GM23338 (cell line): Measurements from ENCODE around the gene DLG2. TPM values are rescaled to one million over a fixed set of nuclear protein-coding genes. Genes with fewer than 3 reads are reported as not detected.

Experiments used
- ATAC-seq: fragments of 200-7000 bp; cut with Tn5 transposase; 3 replicates; pipeline ENCODE4 v1.9.1; 2020
- DNase-seq: peaks from one replicate; pipeline ENCODE4 v3.0.0-alpha.2; 2015; ENCODE audit warnings: low spot score
- H2AFZ ChIP-seq: fragments of 200-600 bp; sonication (generic); 2 replicates; pipeline ENCODE4 v1.8.0; 2016; ENCODE audit warnings: antibody characterized with exemption, mild to moderate bottlenecking, moderate library complexity
- H3F3A ChIP-seq: fragments of 200-600 bp; sonication (generic); replicated peaks from 2 replicates; pipeline ENCODE4 v1.8.0; 2017; ENCODE audit warnings: antibody characterized with exemption, mixed run types, low read depth
- H3K27ac ChIP-seq: fragments of 200-600 bp; sonication (generic); 2 replicates; pipeline ENCODE4 v1.6.1; 2016; ENCODE audit warnings: low read depth
- H3K27me3 ChIP-seq: fragments of 200-600 bp; sonication (generic); 2 replicates; pipeline ENCODE4 v1.8.0; 2016; ENCODE audit warnings: mild to moderate bottlenecking, mixed run types, moderate library complexity; ENCODE audit not compliant: insufficient read depth
- H3K36me3 ChIP-seq: fragments of 200-600 bp; sonication (generic); 2 replicates; pipeline ENCODE4 v1.8.0; 2016; ENCODE audit warnings: mild to moderate bottlenecking; ENCODE audit not compliant: insufficient read depth
- H3K4me1 ChIP-seq: fragments of 200-600 bp; sonication (generic); 2 replicates; pipeline ENCODE4 v1.8.0; 2016; ENCODE audit warnings: mild to moderate bottlenecking, moderate library complexity; ENCODE audit not compliant: insufficient read depth
- H3K4me2 ChIP-seq: fragments of 200-600 bp; sonication (generic); 2 replicates; pipeline ENCODE4 v1.7.1; 2017; ENCODE audit warnings: mixed run types
- H3K4me3 ChIP-seq: fragments of 200-600 bp; sonication (generic); 2 replicates; pipeline ENCODE4 v1.6.1; 2016; ENCODE audit warnings: mixed run types
- H3K79me2 ChIP-seq: fragments of 200-600 bp; sonication (generic); replicated peaks from 2 replicates; pipeline ENCODE4 v1.8.0; 2017; ENCODE audit warnings: mild to moderate bottlenecking; ENCODE audit not compliant: insufficient read depth
- H3K9me2 ChIP-seq: fragments of 200-600 bp; sonication (generic); 2 replicates; pipeline ENCODE4 v1.8.0; 2017; ENCODE audit not compliant: insufficient read depth
- H4K20me1 ChIP-seq: fragments of 200-600 bp; sonication (generic); replicated peaks from 2 replicates; pipeline ENCODE4 v1.8.0; 2017; ENCODE audit warnings: mild to moderate bottlenecking; ENCODE audit not compliant: insufficient read depth
- H3K27ac Mint-ChIP-seq: 2 replicates; pipeline ENCODE4 v1.8.0; 2020; ENCODE audit warnings: inconsistent platforms, mild to moderate bottlenecking, moderate library complexity, mixed read lengths
- H3K27me3 Mint-ChIP-seq: 3 replicates; pipeline ENCODE4 v1.8.0; 2022; ENCODE audit warnings: low read depth, mild to moderate bottlenecking, moderate library complexity, mixed read lengths, inconsistent platforms; ENCODE audit not compliant: insufficient read depth, poor library complexity
- H3K36me3 Mint-ChIP-seq: 3 replicates; pipeline ENCODE4 v1.8.0; 2021; ENCODE audit warnings: low read depth, mild to moderate bottlenecking, inconsistent platforms, moderate library complexity, mixed read lengths
- H3K4me1 Mint-ChIP-seq: 3 replicates; pipeline ENCODE4 v1.8.0; 2020; ENCODE audit warnings: mild to moderate bottlenecking, inconsistent platforms, mixed read lengths
- H3K4me3 Mint-ChIP-seq: 3 replicates; pipeline ENCODE4 v1.8.0; 2021; ENCODE audit warnings: moderate library complexity, mild to moderate bottlenecking, inconsistent platforms, mixed read lengths
- H3K9me3 Mint-ChIP-seq: 3 replicates; pipeline ENCODE4 v1.8.0; 2020; ENCODE audit warnings: moderate library complexity, mild to moderate bottlenecking, inconsistent platforms, mixed read lengths
- CREB1 ChIP-seq: fragments of 250-450 bp; sonication (Bioruptor Pico); IDR thresholded peaks from 2 replicates; pipeline ENCODE4 v1.5.0; 2020; ENCODE audit warnings: low read depth, mild to moderate bottlenecking, moderate library complexity
- JUNB ChIP-seq: IDR thresholded peaks from one replicate; pipeline ENCODE4 v1.6.1; 2016; ENCODE audit warnings: antibody characterized with exemption; ENCODE audit not compliant: unreplicated experiment
- POLR2AphosphoS5 ChIP-seq: IDR thresholded peaks from 2 replicates; pipeline ENCODE4 v1.6.1; 2016; ENCODE audit warnings: antibody characterized with exemption, low read depth
- ZNF331 ChIP-seq: fragments of 250-450 bp; sonication (Bioruptor Pico); IDR thresholded peaks from 2 replicates; pipeline ENCODE4 v1.5.0; 2020; ENCODE audit warnings: low read depth, mild to moderate bottlenecking, moderate library complexity
- polyA plus RNA-seq: library from polyadenylated mRNA; unstranded; fragments of >200 nt; fragmentation: Nextera tagmentation; extraction: Ambion mirVana; gene quantifications from 2 replicates; pipeline ENCODE4 v1.2.1, GENCODE V29; 2016
- total RNA-seq: library from RNA; depleted of rRNA; stranded (reverse); fragments of >200 nt; shearing (Covaris generic); gene quantifications from 2 replicates; pipeline ENCODE4 v1.2.3, GENCODE V29; 2014
- TF ChIP-seq, protein P1 (sequence below): fragments of 250-450 bp; sonication (Bioruptor Pico); IDR thresholded peaks from 2 replicates; pipeline ENCODE4 v1.5.0; 2020; ENCODE audit warnings: mild to moderate bottlenecking, moderate library complexity
- TF ChIP-seq, protein P2 (sequence below), 2 experiments: fragments of 200-600 bp in 1 of 2; sonication (generic) in 1 of 2; conservative IDR thresholded peaks; 2 replicates each; pipeline versions ENCODE4 v1.5.1 to v1.6.1; 2016 to 2017; ENCODE audit warnings: antibody characterized with exemption in 2 of 2, low read depth in 2 of 2, mild to moderate bottlenecking in 2 of 2, moderate library complexity in 1 of 2

DLG2 gene
- total and polyA plus RNA-seq, 2 experiments from 2014 or later: 19.8 to 21.5 TPM

DNA sequence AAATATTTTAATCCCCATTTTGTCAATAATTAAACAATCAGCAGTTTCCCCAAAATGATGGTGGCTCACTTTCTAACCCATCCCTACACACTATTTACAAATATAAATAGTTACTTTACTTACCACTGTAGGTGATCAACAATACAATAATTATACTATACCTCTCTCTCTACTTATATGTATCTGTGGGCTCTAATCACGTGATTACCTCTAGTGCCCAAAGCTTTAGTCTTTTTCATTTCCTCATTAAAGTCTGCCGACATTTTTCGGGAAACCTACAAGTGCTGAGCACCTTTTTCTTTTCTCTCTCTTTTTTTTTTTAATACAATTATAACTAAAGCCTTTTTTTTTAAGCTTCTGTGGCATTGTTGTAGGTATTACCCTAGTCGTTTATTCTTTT is 23.9 kb downstream of the DLG2 start:
- Mint-ChIP-seq H3K9me3 (peaks cover 12% of the 10 kb centered on the region), H3K36me3 (peaks cover 28% of the 10 kb centered on the region), H3K27ac (no peak overlapping the region), H3K27me3 (peaks cover 2% of the 10 kb centered on the region), H3K4me1 (peaks cover 33% of the 10 kb centered on the region), H3K4me3 (no peak overlapping the region)
- Histone ChIP-seq H3K9me2 (0 out of 2 replicates have a peak, but pooled peaks cover 4% of the 10 kb centered on the region), H3K4me3 (no peak overlapping the region), H3K4me2 (no peak overlapping the region), H3F3A (no peaks in the 10 kb centered on the region), H3K4me1 (peaks cover 20% of the 10 kb centered on the region; the same call in 1 of the 2 replicates), H3K27ac (no peak overlapping the region), H2AFZ (no peak overlapping the region), H4K20me1 (no peaks in the 10 kb centered on the region), H3K36me3 (no peaks in the 10 kb centered on the region), H3K27me3 (no peaks in the 10 kb centered on the region), H3K79me2 (no peaks in the 10 kb centered on the region)
- TF ChIP-seq, protein P1, sequence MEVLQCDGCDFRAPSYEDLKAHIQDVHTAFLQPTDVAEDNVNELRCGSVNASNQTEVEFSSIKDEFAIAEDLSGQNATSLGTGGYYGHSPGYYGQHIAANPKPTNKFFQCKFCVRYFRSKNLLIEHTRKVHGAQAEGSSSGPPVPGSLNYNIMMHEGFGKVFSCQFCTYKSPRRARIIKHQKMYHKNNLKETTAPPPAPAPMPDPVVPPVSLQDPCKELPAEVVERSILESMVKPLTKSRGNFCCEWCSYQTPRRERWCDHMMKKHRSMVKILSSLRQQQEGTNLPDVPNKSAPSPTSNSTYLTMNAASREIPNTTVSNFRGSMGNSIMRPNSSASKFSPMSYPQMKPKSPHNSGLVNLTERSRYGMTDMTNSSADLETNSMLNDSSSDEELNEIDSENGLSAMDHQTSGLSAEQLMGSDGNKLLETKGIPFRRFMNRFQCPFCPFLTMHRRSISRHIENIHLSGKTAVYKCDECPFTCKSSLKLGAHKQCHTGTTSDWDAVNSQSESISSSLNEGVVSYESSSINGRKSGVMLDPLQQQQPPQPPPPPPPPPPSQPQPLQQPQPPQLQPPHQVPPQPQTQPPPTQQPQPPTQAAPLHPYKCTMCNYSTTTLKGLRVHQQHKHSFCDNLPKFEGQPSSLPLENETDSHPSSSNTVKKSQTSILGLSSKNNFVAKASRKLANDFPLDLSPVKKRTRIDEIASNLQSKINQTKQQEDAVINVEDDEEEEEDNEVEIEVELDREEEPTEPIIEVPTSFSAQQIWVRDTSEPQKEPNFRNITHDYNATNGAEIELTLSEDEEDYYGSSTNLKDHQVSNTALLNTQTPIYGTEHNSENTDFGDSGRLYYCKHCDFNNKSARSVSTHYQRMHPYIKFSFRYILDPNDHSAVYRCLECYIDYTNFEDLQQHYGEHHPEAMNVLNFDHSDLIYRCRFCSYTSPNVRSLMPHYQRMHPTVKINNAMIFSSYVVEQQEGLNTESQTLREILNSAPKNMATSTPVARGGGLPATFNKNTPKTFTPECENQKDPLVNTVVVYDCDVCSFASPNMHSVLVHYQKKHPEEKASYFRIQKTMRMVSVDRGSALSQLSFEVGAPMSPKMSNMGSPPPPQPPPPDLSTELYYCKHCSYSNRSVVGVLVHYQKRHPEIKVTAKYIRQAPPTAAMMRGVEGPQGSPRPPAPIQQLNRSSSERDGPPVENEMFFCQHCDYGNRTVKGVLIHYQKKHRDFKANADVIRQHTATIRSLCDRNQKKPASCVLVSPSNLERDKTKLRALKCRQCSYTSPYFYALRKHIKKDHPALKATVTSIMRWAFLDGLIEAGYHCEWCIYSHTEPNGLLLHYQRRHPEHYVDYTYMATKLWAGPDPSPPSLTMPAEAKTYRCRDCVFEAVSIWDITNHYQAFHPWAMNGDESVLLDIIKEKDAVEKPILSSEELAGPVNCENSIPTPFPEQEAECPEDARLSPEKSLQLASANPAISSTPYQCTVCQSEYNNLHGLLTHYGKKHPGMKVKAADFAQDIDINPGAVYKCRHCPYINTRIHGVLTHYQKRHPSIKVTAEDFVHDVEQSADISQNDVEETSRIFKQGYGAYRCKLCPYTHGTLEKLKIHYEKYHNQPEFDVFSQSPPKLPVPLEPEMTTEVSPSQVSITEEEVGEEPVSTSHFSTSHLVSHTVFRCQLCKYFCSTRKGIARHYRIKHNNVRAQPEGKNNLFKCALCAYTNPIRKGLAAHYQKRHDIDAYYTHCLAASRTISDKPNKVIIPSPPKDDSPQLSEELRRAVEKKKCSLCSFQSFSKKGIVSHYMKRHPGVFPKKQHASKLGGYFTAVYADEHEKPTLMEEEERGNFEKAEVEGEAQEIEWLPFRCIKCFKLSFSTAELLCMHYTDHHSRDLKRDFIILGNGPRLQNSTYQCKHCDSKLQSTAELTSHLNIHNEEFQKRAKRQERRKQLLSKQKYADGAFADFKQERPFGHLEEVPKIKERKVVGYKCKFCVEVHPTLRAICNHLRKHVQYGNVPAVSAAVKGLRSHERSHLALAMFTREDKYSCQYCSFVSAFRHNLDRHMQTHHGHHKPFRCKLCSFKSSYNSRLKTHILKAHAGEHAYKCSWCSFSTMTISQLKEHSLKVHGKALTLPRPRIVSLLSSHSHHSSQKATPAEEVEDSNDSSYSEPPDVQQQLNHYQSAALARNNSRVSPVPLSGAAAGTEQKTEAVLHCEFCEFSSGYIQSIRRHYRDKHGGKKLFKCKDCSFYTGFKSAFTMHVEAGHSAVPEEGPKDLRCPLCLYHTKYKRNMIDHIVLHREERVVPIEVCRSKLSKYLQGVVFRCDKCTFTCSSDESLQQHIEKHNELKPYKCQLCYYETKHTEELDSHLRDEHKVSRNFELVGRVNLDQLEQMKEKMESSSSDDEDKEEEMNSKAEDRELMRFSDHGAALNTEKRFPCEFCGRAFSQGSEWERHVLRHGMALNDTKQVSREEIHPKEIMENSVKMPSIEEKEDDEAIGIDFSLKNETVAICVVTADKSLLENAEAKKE (CRISPR knock-in tag): no peak
- TF ChIP-seq, protein P2, sequence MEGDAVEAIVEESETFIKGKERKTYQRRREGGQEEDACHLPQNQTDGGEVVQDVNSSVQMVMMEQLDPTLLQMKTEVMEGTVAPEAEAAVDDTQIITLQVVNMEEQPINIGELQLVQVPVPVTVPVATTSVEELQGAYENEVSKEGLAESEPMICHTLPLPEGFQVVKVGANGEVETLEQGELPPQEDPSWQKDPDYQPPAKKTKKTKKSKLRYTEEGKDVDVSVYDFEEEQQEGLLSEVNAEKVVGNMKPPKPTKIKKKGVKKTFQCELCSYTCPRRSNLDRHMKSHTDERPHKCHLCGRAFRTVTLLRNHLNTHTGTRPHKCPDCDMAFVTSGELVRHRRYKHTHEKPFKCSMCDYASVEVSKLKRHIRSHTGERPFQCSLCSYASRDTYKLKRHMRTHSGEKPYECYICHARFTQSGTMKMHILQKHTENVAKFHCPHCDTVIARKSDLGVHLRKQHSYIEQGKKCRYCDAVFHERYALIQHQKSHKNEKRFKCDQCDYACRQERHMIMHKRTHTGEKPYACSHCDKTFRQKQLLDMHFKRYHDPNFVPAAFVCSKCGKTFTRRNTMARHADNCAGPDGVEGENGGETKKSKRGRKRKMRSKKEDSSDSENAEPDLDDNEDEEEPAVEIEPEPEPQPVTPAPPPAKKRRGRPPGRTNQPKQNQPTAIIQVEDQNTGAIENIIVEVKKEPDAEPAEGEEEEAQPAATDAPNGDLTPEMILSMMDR (conservative IDR thresholded peaks at IDR 0.05; ENCODE audit: low read depth in 2 of 2): no peak
- TF ChIP-seq CREB1 (no peak), ZNF331 (CRISPR knock-in tag) (no peak), JUNB (no peak), POLR2AphosphoS5 (no peak)
- DNase-seq (no peak), ATAC-seq (no peak)
